Jurkat, Clone E6-1 (cell line): Measurements from ENCODE around the gene ADAD2. TPM values are rescaled to one million over a fixed set of nuclear protein-coding genes. Genes with fewer than 3 reads are reported as not detected.

Experiments used
- DNase-seq: peaks from one replicate; pipeline ENCODE4 v3.0.0-alpha.2; 2011; ENCODE audit warnings: low read depth, low spot score
- H3K4me3 ChIP-seq: 2 replicates; pipeline ENCODE4 v1.5.1; 2011; ENCODE audit warnings: mild to moderate bottlenecking, low read length, control low read depth, moderate library complexity
- polyA plus RNA-seq: library from polyadenylated mRNA; unstranded; fragments of >200 nt; gene quantifications from one replicate; pipeline ENCODE4 v1.2.1, GENCODE V29; 2012; ENCODE audit warnings: missing spikeins; ENCODE audit not compliant: insufficient read length, insufficient read depth

The ADAD2 gene
- polyA plus RNA-seq = not detected

- H3K4me3 ChIP-seq = no peak within 1 kb of the TSS
- DNase-seq = no peak
These were observed at the start of gene ADAD2 for GRCh38 chr16:84190731-84191388. ADAD2 (plus strand) TSS chr16:84191157; CDS start chr16:84191231, 74 bp downstream.

- no peak overlapping the region for H3K4me3 ChIP-seq
- no peak for DNase-seq
These were observed 47.9 kb upstream of the ADAD2 start for GRCh38 chr16:84143081-84143480.

GRCh38 chr16:84143784-84144199, 47.2 kb upstream of the ADAD2 start:
- DNase-seq = no peak
- peak overlapping the region; percentile 75 for H3K4me3 ChIP-seq

DNA sequence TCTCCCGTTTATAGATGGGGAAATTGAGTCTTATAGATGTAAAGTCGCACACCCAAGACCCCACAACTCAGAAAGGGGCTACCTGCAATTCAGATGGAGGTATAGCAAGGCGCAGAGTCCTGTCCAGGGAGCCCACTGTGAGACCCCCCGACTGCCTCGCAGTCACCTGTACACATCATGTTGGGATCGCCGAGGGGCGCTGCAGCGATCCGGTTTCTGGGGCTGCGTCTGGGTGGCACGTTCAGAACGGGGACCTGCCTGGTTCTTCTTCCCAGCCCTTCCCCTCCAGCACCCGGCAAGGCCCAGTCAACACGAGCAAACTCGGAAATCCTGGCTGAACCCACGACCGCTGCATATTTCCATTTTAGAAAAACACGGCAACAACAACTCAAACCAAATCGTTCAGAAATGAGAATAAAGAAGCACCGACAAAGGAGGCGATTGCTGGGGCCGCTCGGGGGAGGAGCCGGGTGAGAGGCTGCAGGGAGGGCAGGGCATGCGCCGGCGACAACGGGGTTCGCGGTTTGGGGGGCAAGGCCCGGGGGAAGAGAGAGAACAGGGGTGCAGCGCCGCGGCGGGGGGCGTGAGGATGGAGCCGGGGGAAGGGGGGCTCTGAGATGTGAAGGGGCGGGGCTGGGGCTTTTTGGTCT, 46.6 kb upstream of the ADAD2 start:
- no peak for DNase-seq
- peak overlapping the region; percentile 75 for H3K4me3 ChIP-seq

DNA sequence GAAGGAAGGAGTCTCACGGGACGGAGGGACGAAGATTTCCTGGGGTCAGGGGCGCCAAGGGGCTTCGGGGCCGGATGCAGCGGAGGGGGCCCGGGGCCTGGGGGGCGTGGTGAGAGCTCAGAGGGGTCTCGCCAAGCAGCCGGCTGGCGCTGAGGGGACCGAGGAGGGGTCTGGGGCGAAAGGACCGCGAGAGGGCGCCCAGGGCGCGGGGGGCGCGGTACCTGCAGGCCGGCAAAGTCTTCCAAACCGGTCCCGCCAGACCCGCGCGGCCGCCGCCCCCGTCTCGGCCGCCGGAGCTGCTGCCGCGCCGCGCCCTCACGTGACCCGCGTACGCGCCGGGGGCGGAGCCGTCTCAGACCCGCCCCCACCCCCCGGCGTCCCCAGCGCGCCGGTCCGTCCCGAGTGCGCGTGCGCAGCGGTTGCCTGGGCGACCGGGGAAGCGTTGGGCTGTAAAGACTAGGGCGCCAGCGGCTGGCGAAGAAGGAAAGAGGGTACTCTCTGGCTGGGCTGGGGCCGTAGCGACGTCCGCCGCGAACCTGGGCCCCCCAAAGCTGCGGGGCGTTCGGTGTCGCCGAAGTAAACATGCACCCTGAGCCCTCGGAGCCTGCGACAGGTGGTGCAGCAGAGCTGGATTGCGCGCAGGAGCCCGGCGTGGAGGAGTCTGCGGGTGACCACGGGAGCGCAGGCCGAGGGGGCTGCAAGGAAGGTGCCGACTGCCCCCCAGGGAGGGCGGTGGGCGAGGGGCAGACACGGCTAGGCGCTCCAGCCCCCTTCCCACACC, 45.9 kb upstream of the ADAD2 start, which contains the start of the genes DNAAF1 and HSDL1:
DNAAF1 (plus strand) TSS at position 450 of the 781 bp plus-strand sequence; CDS start at position 583, 133 bp downstream.
HSDL1 (minus strand) TSS at position 319 of the 781 bp plus-strand sequence. CDS start 13,856 bp downstream, outside the sequence.
- DNase-seq = peak; percentile 70

GRCh38 chr16:84150926-84151325, 40.0 kb upstream of the ADAD2 start:
- no peak for DNase-seq
- no peak overlapping the region for H3K4me3 ChIP-seq

More for the DNA sequence above, 45.9 kb upstream of the ADAD2 start, which contains the start of the genes DNAAF1 and HSDL1:
- H3K4me3 ChIP-seq = peak within 1 kb of the TSS; percentile 75

GRCh38 chr16:84153660-84154214, 37.2 kb upstream of the ADAD2 start:
- no peak overlapping the region for H3K4me3 ChIP-seq
- no peak for DNase-seq

DNA sequence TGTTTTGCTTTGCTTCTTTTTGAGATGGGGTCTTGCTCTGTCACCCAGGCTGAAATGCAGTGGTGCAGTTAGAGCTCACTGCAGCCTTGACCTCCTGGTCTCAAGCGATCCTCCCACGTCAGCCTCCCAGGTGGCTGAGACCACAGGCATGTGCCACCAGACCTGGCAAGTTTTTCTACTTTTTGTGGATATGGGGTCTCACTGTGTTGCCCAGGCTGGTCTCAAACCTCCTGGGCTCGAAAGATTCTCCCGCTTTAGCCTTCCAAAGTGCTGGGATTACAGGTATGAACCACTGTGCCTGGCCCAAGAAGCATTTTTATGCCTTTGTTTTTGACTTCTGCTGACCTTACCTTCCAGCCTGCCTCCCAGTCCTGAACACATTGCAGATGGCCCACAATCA, 35.7 kb upstream of the ADAD2 start:
- no peak overlapping the region for H3K4me3 ChIP-seq

GRCh38 chr16:84155771-84156170, 35.2 kb upstream of the ADAD2 start:
- DNase-seq = no peak
- no peak overlapping the region for H3K4me3 ChIP-seq

More for the DNA sequence above, 35.7 kb upstream of the ADAD2 start:
- DNase-seq = no peak

DNA sequence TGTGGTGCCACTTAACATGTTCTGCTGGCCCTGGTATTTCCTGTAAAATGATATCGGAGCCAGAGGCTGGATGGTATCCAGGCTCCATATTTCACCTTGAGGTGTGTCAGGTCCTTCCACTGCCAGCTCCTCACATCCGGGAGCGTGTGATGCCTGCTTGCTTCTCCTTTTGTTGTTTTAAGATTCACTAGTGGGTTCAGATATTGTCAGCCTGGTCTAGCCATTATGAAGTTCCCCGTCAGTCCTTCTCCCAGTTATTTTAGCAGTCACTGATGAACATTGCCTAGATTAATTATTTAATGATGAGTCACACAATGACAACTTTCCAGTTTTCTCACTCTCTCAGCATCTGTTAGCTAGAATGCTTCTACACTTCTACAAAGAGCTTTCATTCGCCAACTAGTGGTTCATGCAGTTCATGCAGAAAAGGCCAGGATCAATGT, 34.6 kb upstream of the ADAD2 start:
- H3K4me3 ChIP-seq = no peak overlapping the region
- DNase-seq = no peak

DNA sequence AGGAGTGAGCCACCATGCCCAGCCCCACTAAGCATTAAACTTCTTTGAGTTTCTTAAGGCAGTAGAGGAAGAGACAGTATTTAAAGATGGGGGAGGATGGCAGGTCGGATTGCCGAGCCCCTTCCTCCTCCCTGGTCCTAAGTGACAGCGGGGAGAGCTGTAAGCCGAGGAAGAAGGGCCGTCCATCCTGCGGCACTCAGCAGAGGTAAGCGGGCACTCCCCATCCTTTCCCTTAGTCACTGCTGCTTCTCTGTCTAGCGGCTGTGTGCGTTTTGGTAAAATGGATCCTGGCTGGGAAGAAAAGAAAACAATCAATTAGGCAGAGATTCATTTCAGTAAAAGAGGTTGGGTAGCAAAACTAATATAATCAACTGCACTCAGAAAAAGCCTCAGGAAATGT, 31.9 kb upstream of the ADAD2 start:
- no peak for DNase-seq
- H3K4me3 ChIP-seq = no peak overlapping the region

- no peak for DNase-seq
- H3K4me3 ChIP-seq = no peak overlapping the region
These were observed 31.2 kb upstream of the ADAD2 start for GRCh38 chr16:84159800-84160199.

GRCh38 chr16:84161037-84161436, 29.9 kb upstream of the ADAD2 start:
- no peak overlapping the region for H3K4me3 ChIP-seq
- DNase-seq = no peak

- no peak overlapping the region for H3K4me3 ChIP-seq
- DNase-seq = no peak
These were observed 29.2 kb upstream of the ADAD2 start for GRCh38 chr16:84161801-84162200.

DNA sequence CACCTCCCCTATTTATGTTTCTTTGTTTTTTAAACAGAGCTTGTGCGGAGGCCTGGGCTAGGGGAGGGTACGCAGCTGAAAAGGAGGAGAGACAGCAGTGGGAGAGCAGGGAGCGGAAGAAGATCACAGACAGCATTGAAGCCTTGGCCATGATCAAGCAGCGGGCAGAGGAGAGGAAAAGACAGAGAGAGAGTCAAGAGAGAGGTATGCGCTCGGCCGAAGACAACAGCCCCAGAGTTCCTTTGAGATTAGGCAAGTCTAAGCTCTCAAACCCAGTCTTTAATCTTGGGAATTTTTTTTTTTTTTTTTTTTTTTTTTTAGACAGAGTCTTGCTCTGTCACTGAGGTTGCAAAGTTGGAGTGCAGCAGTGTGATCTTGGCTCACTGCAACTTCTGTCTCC, 25.2 kb upstream of the ADAD2 start:
- no peak for DNase-seq
- no peak overlapping the region for H3K4me3 ChIP-seq

GRCh38 chr16:84166796-84167695, 23.9 kb upstream of the ADAD2 start:
- no peak overlapping the region for H3K4me3 ChIP-seq
- no peak for DNase-seq

- DNase-seq = no peak
- no peak overlapping the region for H3K4me3 ChIP-seq
These were observed 21.1 kb upstream of the ADAD2 start for GRCh38 chr16:84169765-84170310.

DNA sequence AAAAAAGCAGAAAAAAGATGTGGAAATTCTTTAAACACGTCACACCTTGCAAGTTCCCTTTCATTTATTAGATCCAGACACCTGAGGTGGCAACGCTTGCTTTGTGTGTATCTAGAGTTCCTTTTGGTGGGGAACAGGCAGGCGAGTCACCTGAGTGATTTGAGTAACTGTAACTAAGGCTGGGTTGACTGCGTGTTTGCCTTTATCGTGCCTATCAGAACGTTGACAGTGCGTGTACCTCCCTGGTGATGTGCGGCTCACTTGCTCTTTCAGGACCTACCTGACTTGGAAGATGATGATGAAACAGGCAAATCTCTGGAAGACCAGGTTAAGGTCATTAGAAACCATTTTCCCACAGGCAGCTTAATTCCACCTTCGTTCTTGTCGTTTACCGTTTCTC, 16.6 kb upstream of the ADAD2 start:
- no peak for DNase-seq
- no peak overlapping the region for H3K4me3 ChIP-seq
